Islet precursor cell (in vitro differentiated cells): ENCODE measurements around the gene MRLN.
A peak's percentile ranks its signal among the peaks of the same experiment; 100 is the strongest.

Experiments
- DNase-seq: peaks from one replicate; pipeline ENCODE4 v3.0.0-alpha.2; 2018

The MRLN gene

GRCh38 chr10:59702347-59702746 lies 50.9 kb downstream of the MRLN start:
- no peak for DNase-seq

- peak; percentile 71 for DNase-seq
Measured at GRCh38 chr10:59700709-59701108, 52.5 kb downstream of the MRLN start.

DNA sequence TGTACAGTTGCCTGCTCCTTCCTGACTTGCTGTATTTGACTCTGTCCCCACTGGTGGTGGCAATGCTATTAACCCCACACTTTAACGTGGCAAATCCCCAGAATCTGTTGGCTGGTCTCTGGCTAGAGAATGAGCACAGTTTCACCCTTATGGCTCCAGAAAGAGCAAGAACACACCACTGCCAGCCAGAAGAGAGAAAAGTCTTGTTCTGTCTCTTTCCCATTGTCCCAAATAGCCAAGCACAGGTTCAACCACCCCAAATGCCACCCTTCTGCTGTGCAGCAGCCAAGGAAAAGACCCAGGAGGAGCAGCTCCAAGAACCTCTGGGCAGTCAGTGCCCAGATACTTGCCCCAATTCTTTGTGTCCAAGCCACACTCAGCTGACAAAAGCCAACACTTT lies 54.9 kb downstream of the MRLN start:
- no peak for DNase-seq

DNA sequence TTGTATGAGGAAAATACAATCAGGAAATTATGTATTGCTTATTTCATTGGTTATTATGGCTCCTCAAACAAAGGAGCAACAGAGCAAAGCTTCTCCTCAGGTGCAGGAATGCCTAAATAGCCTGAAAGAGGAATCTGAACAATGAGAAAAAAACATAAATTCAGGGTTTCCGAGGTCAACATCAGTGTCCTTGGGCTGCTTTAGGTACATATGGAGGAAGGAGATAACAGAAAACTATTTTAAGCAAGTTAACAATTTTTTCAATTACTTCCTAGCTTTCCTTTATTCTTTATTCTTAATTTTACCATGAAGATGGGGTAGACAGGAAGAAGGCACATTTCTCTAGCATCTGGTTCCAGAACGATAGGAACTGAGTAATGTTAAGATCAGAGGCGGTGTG lies 57.6 kb downstream of the MRLN start:
- DNase-seq: no peak

- no peak for DNase-seq
Measured at GRCh38 chr10:59694936-59695335, 58.3 kb downstream of the MRLN start.

- no peak for DNase-seq
Measured at GRCh38 chr10:59692113-59692512, 61.1 kb downstream of the MRLN start.

DNA sequence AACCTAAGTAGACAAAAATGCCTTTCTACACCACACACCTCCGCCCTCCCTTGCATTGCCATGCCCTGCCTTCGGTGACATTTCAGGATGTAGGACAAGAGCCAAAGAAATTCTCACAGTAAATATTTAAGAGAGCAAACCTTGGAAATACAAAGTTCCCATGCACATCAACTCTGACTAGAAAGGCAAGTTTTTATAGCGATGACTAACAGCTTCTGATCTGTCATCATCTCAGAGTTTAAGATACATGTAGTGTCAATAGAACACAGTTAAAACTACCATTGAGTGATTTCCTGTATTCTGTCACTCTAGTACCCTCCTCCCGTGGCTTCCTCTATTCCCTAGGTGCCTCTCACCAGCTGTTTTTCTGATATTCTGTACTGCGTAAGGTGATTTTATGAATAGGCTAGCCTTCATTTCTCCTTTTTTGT lies 64.3 kb downstream of the MRLN start:
- no peak for DNase-seq

GRCh38 chr10:59687657-59688056 lies 65.6 kb downstream of the MRLN start:
- DNase-seq: no peak
